NT2/D1 (cell line): ENCODE results near the gene EPB41L3.

Experiments
- SUZ12 ChIP-seq: IDR thresholded peaks from 2 replicates; pipeline ENCODE4 v1.6.1; 2011; ENCODE audit not compliant: insufficient read length, insufficient read depth; ENCODE audit errors: extremely low read depth
- ZNF274 ChIP-seq: IDR thresholded peaks from 2 replicates; pipeline ENCODE4 v1.6.1; 2011; ENCODE audit warnings: mild to moderate bottlenecking, low read depth, low read length

- TF ChIP-seq SUZ12 (no peak), ZNF274 (no peak)
Observed at GRCh38 chr18:5582849-5583681, 39.3 kb upstream of the EPB41L3 start.
